AG04449 (cell line): ENCODE measurements around the gene GNG7.

ENCODE experiments used
- CTCF ChIA-PET: fragments of 350-600 bp; formaldehyde crosslinking; extraction: SDS; loops from one replicate; lab custom pipeline; 2021; ENCODE audit warnings: antibody characterized with exemption; lab: Yijun Ruan, JAX
- POLR2A ChIA-PET: fragments of 400-600, 350-600 bp; formaldehyde crosslinking; extraction: SDS; loops from one replicate; lab custom pipeline; 2020; ENCODE audit warnings: antibody characterized with exemption, inconsistent platforms; lab: Yijun Ruan, JAX
- DNase-seq: peaks from one replicate; pipeline ENCODE4 v3.0.0-alpha.2; 2010; ENCODE audit warnings: low read depth, low spot score
- H3K4me3 ChIP-seq: 2 replicates; pipeline ENCODE4 v1.5.1; 2011; ENCODE audit warnings: low read depth, mild to moderate bottlenecking, control low read depth, low read length
- CTCF ChIP-seq: IDR thresholded peaks from one replicate; pipeline ENCODE4 v1.5.1; 2011; ENCODE audit warnings: mild to moderate bottlenecking, moderate library complexity, low read length, control low read depth, inconsistent platforms; ENCODE audit not compliant: insufficient read depth; ENCODE audit errors: missing control alignments

The GNG7 gene

GRCh38 chr19:2517881-2518601 is 184.5 kb downstream of the GNG7 start:
- no peak for DNase-seq
- no peak for TF ChIP-seq CTCF
- ChIA-PET POLR2A (interaction anchor here (1.4 kb wide), 1 partner anchor 42 kb away, joined by 7 read pairs; the partner anchor contains the start of gene GADD45B), CTCF (no interaction called here)
- no peak overlapping the region for H3K4me3 ChIP-seq

- POLR2A ChIA-PET: interaction anchor here (1.6 kb wide), 1 partner anchor 41 kb away, joined by 3 read pairs; the partner anchor contains the start of gene GADD45B
- no peak for TF ChIP-seq CTCF
- H3K4me3 ChIP-seq: no peak overlapping the region
- CTCF ChIA-PET: no interaction called here
- no peak for DNase-seq
Measured at GRCh38 chr19:2516727-2517126, 185.8 kb downstream of the GNG7 start.

GRCh38 chr19:2514981-2515518 is 187.4 kb downstream of the GNG7 start:
- ChIA-PET POLR2A (no interaction called here), CTCF (no interaction called here)
- TF ChIP-seq CTCF: no peak
- no peak overlapping the region for H3K4me3 ChIP-seq
- no peak for DNase-seq

- H3K4me3 ChIP-seq: no peak overlapping the region
- TF ChIP-seq CTCF: no peak
- CTCF ChIA-PET: no interaction called here
- POLR2A ChIA-PET: no interaction called here
- no peak for DNase-seq
Measured at GRCh38 chr19:2512523-2513431, 189.7 kb downstream of the GNG7 start.

GRCh38 chr19:2511991-2512390 is 190.5 kb downstream of the GNG7 start:
- ChIA-PET CTCF (no interaction called here), POLR2A (no interaction called here)
- no peak for DNase-seq
- no peak for TF ChIP-seq CTCF
- H3K4me3 ChIP-seq: no peak overlapping the region

GRCh38 chr19:2511570-2511969 is 190.9 kb downstream of the GNG7 start:
- no peak for TF ChIP-seq CTCF
- no peak for DNase-seq
- H3K4me3 ChIP-seq: no peak overlapping the region
- ChIA-PET CTCF (no interaction called here), POLR2A (no interaction called here)
